Psoas muscle (tissue), 8 donors: Measurements from ENCODE around the gene CYP27B1. TPM values are rescaled to one million over a fixed set of nuclear protein-coding genes. Genes with fewer than 3 reads are reported as not detected.

ENCODE experiments used
- ATAC-seq, 4 donors: fragments of 200-7000 bp; cut with Tn5 transposase; one replicate each; pipeline ENCODE4 v1.9.1; 2020; ENCODE audit warnings: moderate library complexity in 3 of 4, mild to moderate bottlenecking in 2 of 4
- DNase-seq, 2 donors: peaks; one replicate each; pipeline ENCODE4 v3.0.0-alpha.2; 2020
- H3K27ac ChIP-seq: fragments of 200-600 bp; one replicate; pipeline ENCODE4 v1.8.0; 2022
- H3K27me3 ChIP-seq, 3 donors: fragments of 200-600 bp in 1 of 3; one replicate each; pipeline versions ENCODE4 v1.6.1 to v1.8.0; 2013 to 2022; ENCODE audit warnings: low read length in 2 of 3, mild to moderate bottlenecking in 2 of 3, moderate library complexity in 1 of 3; ENCODE audit not compliant: insufficient read depth in 3 of 3
- H3K36me3 ChIP-seq, 2 donors: fragments of 200-600 bp in 1 of 2; one replicate each; pipeline versions ENCODE4 v1.6.1 to v1.8.0; 2013 to 2022; ENCODE audit warnings: low read depth in 1 of 2, mild to moderate bottlenecking in 1 of 2, moderate library complexity in 1 of 2; ENCODE audit not compliant: insufficient read depth in 1 of 2
- H3K4me1 ChIP-seq: fragments of 200-600 bp; one replicate; pipeline ENCODE4 v1.8.0; 2022
- H3K4me3 ChIP-seq: fragments of 200-600 bp; one replicate; pipeline ENCODE4 v1.8.0; 2022; ENCODE audit warnings: mild to moderate bottlenecking
- H3K9me3 ChIP-seq: fragments of 200-600 bp; one replicate; pipeline ENCODE4 v1.8.0; 2022
- WGBS, 3 donors: extraction: QIAGEN DNeasy Blood & Tissue Kit; methylation state at CpG; one replicate each; pipeline versions ENCODE4 v1.1.6 to v1.1.7; 2013; 5-methylcytosine and 5-hydroxymethylcytosine counted together
- intact Hi-C, 2 donors: fragments of 100-400 bp; cut with DNase I; formaldehyde crosslinking; loops; one replicate each; pipeline versions ENCODE4 v1.11.0 to v1.14.2; 2022
- long read RNA-seq, 2 donors: library from polyadenylated mRNA; unstranded; transcript quantifications; one replicate each; pipeline ENCODE4 v2.0.0, GENCODE V29; 2021
- polyA plus RNA-seq, 3 donors: library from polyadenylated mRNA; stranded (reverse); fragments of 200-250 nt; gene quantifications; one replicate each; pipeline ENCODE4 v1.2.3, GENCODE V29; 2013
- total RNA-seq, 4 donors: library from RNA; stranded (reverse); fragmentation: NEBNext Ultra II Directional in 2 of 4; extraction: Animal tissue kit (Norgen Biotek cat#: 25700) in 2 of 4; gene quantifications; one replicate each; pipeline versions ENCODE4 v1.2.1 to v1.2.4, GENCODE V29; 2021 to 2023
- TF ChIP-seq, protein P1 (sequence below): fragments of 200-600 bp; IDR thresholded peaks from one replicate; pipeline ENCODE4 v1.8.0; 2022; ENCODE audit warnings: antibody characterized with exemption
- donor health status: healthy with polysubstance abuse.
- donor health status: DM: no; HTN: no; CAD: no; lungs with moderate emphysema.
- donor health status: Bipolar disorder and iron deficiency.
- donor health status: healthy.
- donor health status: DM: yes; HTN: yes; CAD: no.
- donor health status: DM: no; HTN: no; CAD: no.
- donor health status: DM: no; HTN: no; CAD: no.
- donor health status: DM: yes; HTN: yes; CAD: no.

The CYP27B1 gene, protein sequence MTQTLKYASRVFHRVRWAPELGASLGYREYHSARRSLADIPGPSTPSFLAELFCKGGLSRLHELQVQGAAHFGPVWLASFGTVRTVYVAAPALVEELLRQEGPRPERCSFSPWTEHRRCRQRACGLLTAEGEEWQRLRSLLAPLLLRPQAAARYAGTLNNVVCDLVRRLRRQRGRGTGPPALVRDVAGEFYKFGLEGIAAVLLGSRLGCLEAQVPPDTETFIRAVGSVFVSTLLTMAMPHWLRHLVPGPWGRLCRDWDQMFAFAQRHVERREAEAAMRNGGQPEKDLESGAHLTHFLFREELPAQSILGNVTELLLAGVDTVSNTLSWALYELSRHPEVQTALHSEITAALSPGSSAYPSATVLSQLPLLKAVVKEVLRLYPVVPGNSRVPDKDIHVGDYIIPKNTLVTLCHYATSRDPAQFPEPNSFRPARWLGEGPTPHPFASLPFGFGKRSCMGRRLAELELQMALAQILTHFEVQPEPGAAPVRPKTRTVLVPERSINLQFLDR
- total RNA-seq (under 1 TPM in 3 of 4 donors, not detected in 1; 0.42 to 0.54 (median 0.50) TPM), polyA plus RNA-seq (under 1 TPM in 2 of 3 donors, not detected in 1; 0.06 to 0.10 TPM)
- long read RNA-seq, donor 1 = 0 reads
- long read RNA-seq, donor 2 = 0 reads

DNA sequence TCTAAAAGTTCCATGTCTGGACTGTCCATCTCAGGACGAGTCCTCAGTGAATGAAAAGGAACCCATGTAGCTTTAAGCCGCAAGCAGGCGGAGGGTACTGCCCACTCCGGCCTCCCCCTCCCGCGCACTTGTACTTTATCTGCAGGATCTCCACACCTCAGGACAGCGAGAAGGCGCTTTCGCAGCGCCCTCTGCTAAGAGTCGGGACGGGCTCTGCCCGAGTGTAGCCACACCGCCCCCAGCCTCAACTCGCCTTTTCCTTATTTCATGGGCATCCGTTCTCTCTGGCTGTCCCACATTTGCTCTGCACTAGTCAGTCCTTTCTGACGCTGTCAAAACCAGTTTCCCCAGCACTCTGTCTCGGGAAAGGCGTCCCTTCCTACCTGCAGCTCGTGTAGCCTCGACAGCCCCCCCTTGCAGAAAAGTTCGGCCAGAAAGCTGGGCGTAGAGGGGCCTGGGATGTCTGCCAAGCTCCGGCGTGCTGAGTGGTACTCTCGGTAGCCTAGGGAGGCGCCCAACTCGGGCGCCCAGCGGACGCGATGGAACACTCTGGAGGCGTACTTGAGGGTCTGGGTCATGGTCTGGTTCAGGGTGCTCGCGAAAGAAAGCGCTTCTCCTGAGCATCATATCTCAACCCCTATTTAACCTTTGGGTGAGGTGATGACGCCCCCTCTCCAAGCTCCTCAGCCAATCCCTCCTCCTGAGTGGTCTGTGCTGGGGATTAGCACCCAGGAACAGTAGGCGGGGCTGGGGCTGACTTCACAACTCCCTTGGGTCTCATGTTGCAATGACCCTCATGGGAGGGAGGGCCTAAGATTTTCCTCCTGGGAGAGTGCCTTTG lies at the start of gene CYP27B1:
CYP27B1 (minus strand) TSS at position 615 of the 841 bp plus-strand sequence; CDS start at position 578, 37 bp downstream.
- Histone ChIP-seq H3K27me3 (peaks cover 0 to 52% (median 29%) of the 10 kb centered on the region in 3 donors), H3K27ac (no peak within 1 kb of the TSS), H3K36me3 (peaks cover 7 to 34% of the 10 kb centered on the region in 2 donors), H3K4me3 (peak within 1 kb of the TSS; percentile 51), H3K9me3 (no peaks in the 10 kb centered on the region), H3K4me1 (peaks cover 24% of the 10 kb centered on the region)
- ATAC-seq = peak; percentile 8 to 50 (median 24)
- TF ChIP-seq, protein P1, sequence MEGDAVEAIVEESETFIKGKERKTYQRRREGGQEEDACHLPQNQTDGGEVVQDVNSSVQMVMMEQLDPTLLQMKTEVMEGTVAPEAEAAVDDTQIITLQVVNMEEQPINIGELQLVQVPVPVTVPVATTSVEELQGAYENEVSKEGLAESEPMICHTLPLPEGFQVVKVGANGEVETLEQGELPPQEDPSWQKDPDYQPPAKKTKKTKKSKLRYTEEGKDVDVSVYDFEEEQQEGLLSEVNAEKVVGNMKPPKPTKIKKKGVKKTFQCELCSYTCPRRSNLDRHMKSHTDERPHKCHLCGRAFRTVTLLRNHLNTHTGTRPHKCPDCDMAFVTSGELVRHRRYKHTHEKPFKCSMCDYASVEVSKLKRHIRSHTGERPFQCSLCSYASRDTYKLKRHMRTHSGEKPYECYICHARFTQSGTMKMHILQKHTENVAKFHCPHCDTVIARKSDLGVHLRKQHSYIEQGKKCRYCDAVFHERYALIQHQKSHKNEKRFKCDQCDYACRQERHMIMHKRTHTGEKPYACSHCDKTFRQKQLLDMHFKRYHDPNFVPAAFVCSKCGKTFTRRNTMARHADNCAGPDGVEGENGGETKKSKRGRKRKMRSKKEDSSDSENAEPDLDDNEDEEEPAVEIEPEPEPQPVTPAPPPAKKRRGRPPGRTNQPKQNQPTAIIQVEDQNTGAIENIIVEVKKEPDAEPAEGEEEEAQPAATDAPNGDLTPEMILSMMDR = no peak
- intact Hi-C loops = no loop called here
- WGBS, 3 donors = 4 to 5% (median 5%) methylated on average over 38 of the region's 38 CpGs
- no peak for DNase-seq

DNA sequence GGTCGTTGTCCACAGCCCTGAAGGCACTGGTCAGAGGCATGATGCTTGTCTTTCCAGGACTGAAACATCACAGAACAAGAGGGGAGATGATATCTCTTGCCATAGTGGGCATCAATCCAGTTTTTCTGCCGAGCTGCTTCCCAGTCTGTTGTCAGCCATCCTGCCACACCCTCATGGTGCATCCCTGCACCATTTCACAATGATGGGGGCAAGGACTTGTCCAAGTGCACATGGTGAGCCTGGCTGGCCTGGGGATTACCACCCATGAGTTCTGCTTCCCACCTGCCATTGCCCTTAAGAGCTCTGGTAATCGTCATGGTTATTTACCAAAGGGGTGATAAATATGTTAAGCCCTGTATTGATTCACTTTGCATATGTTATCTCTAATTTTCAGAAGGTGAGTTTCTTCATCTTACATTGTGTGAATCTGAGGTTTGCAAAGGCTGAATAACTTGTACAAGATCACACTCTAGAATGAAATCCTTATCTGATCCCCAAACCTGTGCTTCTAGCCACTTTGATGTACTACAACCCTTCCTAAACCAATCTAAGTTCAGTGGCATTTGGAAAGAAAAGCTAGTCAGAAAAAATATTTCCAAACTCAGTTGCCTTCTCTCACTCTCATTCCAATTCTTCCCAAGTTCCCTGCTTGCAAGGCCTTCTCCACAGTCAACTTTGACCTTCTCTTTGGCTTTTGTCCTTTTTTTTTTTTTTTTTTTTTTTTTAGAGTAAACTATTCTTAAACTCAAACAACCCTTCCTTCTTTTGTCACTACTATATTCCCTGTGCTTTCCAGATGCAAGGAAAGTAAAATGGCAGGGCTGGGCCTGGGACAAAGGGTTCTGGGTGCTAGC lies 49.4 kb upstream of the CYP27B1 start:
- Histone ChIP-seq H3K27me3 (no peaks in the 10 kb centered on the region), H3K9me3 (no peaks in the 10 kb centered on the region), H3K27ac (peak overlapping the region; percentile 54), H3K36me3 (peaks cover 0 to 58% of the 10 kb centered on the region in 2 donors), H3K4me3 (no peak overlapping the region), H3K4me1 (peaks cover 24% of the 10 kb centered on the region)
- ATAC-seq (peak in 1 of 4 donors; percentile 18), DNase-seq (no peak)
- 41 to 58% (median 44%) methylated on average over 3 of the region's 3 CpGs for whole genome bisulfite sequencing, 3 donors
- TF ChIP-seq, protein P1 = no peak
- intact Hi-C loops = no loop called here

DNA sequence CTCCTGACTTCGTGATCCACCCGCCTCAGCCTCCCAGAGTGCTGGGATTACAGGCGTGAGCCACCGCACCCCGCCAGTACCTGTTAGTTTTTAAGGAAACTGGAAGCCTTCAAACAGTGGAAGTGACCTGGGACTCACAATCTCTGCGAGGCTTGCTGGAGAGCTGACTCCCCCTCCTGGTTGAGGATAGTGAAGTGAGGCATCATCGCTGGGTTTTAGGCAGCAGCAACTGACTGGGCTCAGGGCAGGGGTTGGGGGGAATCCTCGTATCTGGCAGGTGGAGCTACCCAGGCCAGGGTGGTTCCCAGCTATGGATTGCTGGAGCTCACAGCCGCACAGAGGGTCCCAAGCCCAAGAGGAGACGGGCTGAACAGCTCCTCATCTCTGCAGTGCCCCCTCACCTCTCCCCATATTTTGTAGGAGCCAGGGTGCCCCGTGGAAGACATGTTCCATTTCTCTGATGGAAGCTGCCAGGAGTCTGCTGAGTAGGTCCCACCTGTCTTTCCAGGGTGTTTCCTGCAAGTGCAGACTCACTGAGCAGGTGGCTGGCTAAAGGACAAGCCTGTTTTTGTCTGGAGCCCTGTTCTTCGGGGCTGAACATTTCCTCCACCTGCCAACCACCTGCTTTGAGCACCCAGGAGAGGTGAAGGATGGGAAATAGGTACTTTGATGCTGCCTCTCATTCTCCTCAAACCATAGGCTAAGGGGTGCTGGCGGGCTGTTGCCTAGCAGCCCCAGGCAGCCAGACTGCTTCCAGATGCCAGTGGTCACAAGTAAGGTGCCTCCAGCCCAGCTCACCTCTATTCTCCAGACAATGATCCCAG lies 48.5 kb upstream of the CYP27B1 start:
- TF ChIP-seq, protein P1 = no peak
- peaks cover 0 to 58% of the 10 kb centered on the region in 2 donors for H3K36me3 ChIP-seq
- ATAC-seq = peak in 2 of 4 donors; percentile 5 to 11

More for the DNA sequence above, 48.5 kb upstream of the CYP27B1 start:
- H3K27ac ChIP-seq = peak overlapping the region; percentile 38
- H3K4me1 ChIP-seq = peaks cover 24% of the 10 kb centered on the region
- H3K27me3 ChIP-seq = no peaks in the 10 kb centered on the region
- WGBS, 3 donors = 68 to 80% (median 68%) methylated on average over 13 of the region's 13 CpGs
- H3K4me3 ChIP-seq = no peak overlapping the region
- no peak for DNase-seq
- intact Hi-C loops = no loop called here
- no peaks in the 10 kb centered on the region for H3K9me3 ChIP-seq
